Activated naive CD8-positive, alpha-beta T cell treated with anti-CD3 and anti-CD28 coated beads, Interleukin-2, amount 50 U/mL, for 24 hours (primary cell): Measurements from ENCODE around the gene DQX1.
A peak's percentile ranks its signal among the peaks of the same experiment; 100 is the strongest.

Experiments used
- ATAC-seq: fragments of 150-1000 bp; cut with Tn5 transposase; one replicate; pipeline ENCODE4 v1.10.0; 2021
- DNase-seq: peaks from one replicate; pipeline ENCODE4 v3.0.0; 2021
- H3K27ac Mint-ChIP-seq: one replicate; pipeline ENCODE4 v1.8.0; 2021; ENCODE audit warnings: mild to moderate bottlenecking, mixed read lengths
- H3K27me3 Mint-ChIP-seq: one replicate; pipeline ENCODE4 v1.8.0; 2021; ENCODE audit warnings: mixed read lengths
- H3K36me3 Mint-ChIP-seq: one replicate; pipeline ENCODE4 v1.8.0; 2021; ENCODE audit warnings: low read depth, mixed read lengths
- H3K4me1 Mint-ChIP-seq: one replicate; pipeline ENCODE4 v1.8.0; 2021; ENCODE audit warnings: mixed read lengths
- H3K4me3 Mint-ChIP-seq: one replicate; pipeline ENCODE4 v1.8.0; 2021; ENCODE audit warnings: mild to moderate bottlenecking, moderate library complexity, mixed read lengths
- H3K9me3 Mint-ChIP-seq: one replicate; pipeline ENCODE4 v1.8.0; 2021; ENCODE audit warnings: mixed read lengths

Gene DQX1

GRCh38 chr2:74559912-74560311 lies 33.9 kb upstream of the DQX1 start:
- H3K27ac Mint-ChIP-seq, result no peak overlapping the region
- peaks cover 5% of the 10 kb centered on the region for H3K36me3 Mint-ChIP-seq
- H3K4me3 Mint-ChIP-seq, result no peak overlapping the region
- peaks cover 26% of the 10 kb centered on the region for H3K4me1 Mint-ChIP-seq
- no peaks in the 10 kb centered on the region for H3K9me3 Mint-ChIP-seq
- no peak for ATAC-seq
- no peak for DNase-seq
- peaks cover 25% of the 10 kb centered on the region for H3K27me3 Mint-ChIP-seq

GRCh38 chr2:74558284-74559230 lies 32.5 kb upstream of the DQX1 start:
- DNase-seq, result no peak
- no peak overlapping the region for H3K27ac Mint-ChIP-seq
- peaks cover 7% of the 10 kb centered on the region for H3K36me3 Mint-ChIP-seq
- no peaks in the 10 kb centered on the region for H3K9me3 Mint-ChIP-seq
- H3K27me3 Mint-ChIP-seq, result peaks cover 18% of the 10 kb centered on the region
- peaks cover 27% of the 10 kb centered on the region for H3K4me1 Mint-ChIP-seq
- H3K4me3 Mint-ChIP-seq, result no peak overlapping the region
- ATAC-seq, result no peak

GRCh38 chr2:74556831-74557370 lies 30.9 kb upstream of the DQX1 start:
- H3K27me3 Mint-ChIP-seq, result peaks cover 12% of the 10 kb centered on the region
- H3K27ac Mint-ChIP-seq, result no peak overlapping the region
- H3K4me3 Mint-ChIP-seq, result no peak overlapping the region
- ATAC-seq (no peak), DNase-seq (no peak)
- H3K4me1 Mint-ChIP-seq, result peaks cover 27% of the 10 kb centered on the region
- H3K9me3 Mint-ChIP-seq, result no peaks in the 10 kb centered on the region
- H3K36me3 Mint-ChIP-seq, result peaks cover 7% of the 10 kb centered on the region

- Mint-ChIP-seq H3K27ac (no peak overlapping the region), H3K27me3 (peaks cover 14% of the 10 kb centered on the region), H3K36me3 (peaks cover 7% of the 10 kb centered on the region), H3K9me3 (no peaks in the 10 kb centered on the region), H3K4me1 (peaks cover 26% of the 10 kb centered on the region), H3K4me3 (peak overlapping the region; percentile 93)
- ATAC-seq (no peak), DNase-seq (no peak)
Observed at GRCh38 chr2:74556159-74556558, 30.1 kb upstream of the DQX1 start.

- H3K36me3 Mint-ChIP-seq, result peaks cover 7% of the 10 kb centered on the region
- H3K4me3 Mint-ChIP-seq, result peak overlapping the region; percentile 93
- no peaks in the 10 kb centered on the region for H3K9me3 Mint-ChIP-seq
- peaks cover 24% of the 10 kb centered on the region for H3K4me1 Mint-ChIP-seq
- no peak for DNase-seq
- peak overlapping the region; percentile 89 for H3K27ac Mint-ChIP-seq
- no peak for ATAC-seq
- peaks cover 18% of the 10 kb centered on the region for H3K27me3 Mint-ChIP-seq
Observed at GRCh38 chr2:74555610-74556103, 29.6 kb upstream of the DQX1 start.

GRCh38 chr2:74554820-74555531 lies 28.9 kb upstream of the DQX1 start:
- peaks cover 8% of the 10 kb centered on the region for H3K36me3 Mint-ChIP-seq
- H3K4me3 Mint-ChIP-seq, result peak overlapping the region; percentile 93
- peaks cover 20% of the 10 kb centered on the region for H3K27me3 Mint-ChIP-seq
- ATAC-seq, result peak; percentile 56
- H3K27ac Mint-ChIP-seq, result peak overlapping the region; percentile 89
- no peaks in the 10 kb centered on the region for H3K9me3 Mint-ChIP-seq
- DNase-seq, result peak; percentile 55
- H3K4me1 Mint-ChIP-seq, result peaks cover 18% of the 10 kb centered on the region

- Mint-ChIP-seq H3K9me3 (no peaks in the 10 kb centered on the region), H3K36me3 (peaks cover 8% of the 10 kb centered on the region), H3K4me1 (peaks cover 21% of the 10 kb centered on the region), H3K4me3 (peak within 1 kb of the TSS; percentile 93), H3K27me3 (peaks cover 25% of the 10 kb centered on the region), H3K27ac (peak within 1 kb of the TSS; percentile 89)
- DNase-seq (peak; percentile 88), ATAC-seq (peak; percentile 81)
Observed at GRCh38 chr2:74553892-74554819, 28.1 kb upstream of the DQX1 start, which contains the start of the genes DOK1 and LOXL3. TSS of gene DOK1 (plus strand) at chr2:74554720. CDS start at chr2:74554755, 35 bp downstream. TSS of gene LOXL3 (minus strand) at chr2:74553942. CDS start at chr2:74552634, 1,308 bp downstream.

GRCh38 chr2:74552914-74553811 lies 27.1 kb upstream of the DQX1 start:
- H3K4me1 Mint-ChIP-seq, result peaks cover 25% of the 10 kb centered on the region
- no peak for ATAC-seq
- DNase-seq, result no peak

GRCh38 chr2:74551942-74552913 lies 26.2 kb upstream of the DQX1 start:
- Mint-ChIP-seq H3K36me3 (peaks cover 8% of the 10 kb centered on the region), H3K9me3 (no peaks in the 10 kb centered on the region), H3K4me3 (peak overlapping the region; percentile 47), H3K4me1 (peaks cover 26% of the 10 kb centered on the region), H3K27ac (peak overlapping the region; percentile 33), H3K27me3 (peaks cover 38% of the 10 kb centered on the region)
- DNase-seq (no peak), ATAC-seq (no peak)

More at GRCh38 chr2:74552914-74553811, 27.1 kb upstream of the DQX1 start:
- Mint-ChIP-seq H3K36me3 (peaks cover 8% of the 10 kb centered on the region), H3K27ac (peak overlapping the region; percentile 33), H3K4me3 (peak overlapping the region; percentile 63), H3K27me3 (peaks cover 29% of the 10 kb centered on the region), H3K9me3 (no peaks in the 10 kb centered on the region)

GRCh38 chr2:74551530-74551929 lies 25.5 kb upstream of the DQX1 start:
- H3K27me3 Mint-ChIP-seq, result peaks cover 40% of the 10 kb centered on the region
- ATAC-seq (no peak), DNase-seq (no peak)
- H3K4me3 Mint-ChIP-seq, result no peak overlapping the region
- H3K4me1 Mint-ChIP-seq, result peaks cover 24% of the 10 kb centered on the region
- H3K36me3 Mint-ChIP-seq, result peaks cover 8% of the 10 kb centered on the region
- H3K27ac Mint-ChIP-seq, result no peak overlapping the region
- H3K9me3 Mint-ChIP-seq, result no peaks in the 10 kb centered on the region

GRCh38 chr2:74550231-74550630 lies 24.2 kb upstream of the DQX1 start:
- ATAC-seq (no peak), DNase-seq (no peak)
- peak overlapping the region; percentile 69 for H3K4me3 Mint-ChIP-seq
- H3K27me3 Mint-ChIP-seq, result peaks cover 41% of the 10 kb centered on the region
- no peak overlapping the region for H3K27ac Mint-ChIP-seq
- H3K9me3 Mint-ChIP-seq, result no peaks in the 10 kb centered on the region
- peaks cover 18% of the 10 kb centered on the region for H3K4me1 Mint-ChIP-seq
- H3K36me3 Mint-ChIP-seq, result peaks cover 3% of the 10 kb centered on the region
